Omental fat pad (tissue), 4 donors: ENCODE results near the gene TMEM88. TPM values are rescaled to one million over a fixed set of nuclear protein-coding genes. Genes with fewer than 3 reads are reported as not detected.

Source experiments
- ATAC-seq: fragments of 150-250 bp; one replicate; pipeline ENCODE4 v1.9.1; 2016; ENCODE audit warnings: mild to moderate bottlenecking, moderate library complexity; ENCODE audit not compliant: low FRiP score
- DNase-seq: peaks from one replicate; pipeline ENCODE4 v3.0.0-alpha.2; 2019; ENCODE audit warnings: low spot score
- CTCF ChIP-seq, 3 donors: fragments of 450-650 bp; IDR thresholded peaks; one replicate each; pipeline ENCODE4 v1.5.1; 2016 to 2017; ENCODE audit warnings: antibody characterized with exemption in 3 of 3, mild to moderate bottlenecking in 3 of 3, moderate library complexity in 2 of 3
- total RNA-seq, 4 donors: library from RNA; depleted of rRNA; stranded (reverse); fragments of >200 nt; gene quantifications; one replicate each; pipeline ENCODE4 v1.1.0, GENCODE V29; 2016

Gene TMEM88
- total RNA-seq, 4 donors from 2014 or later = 20.2 to 99.9 (median 24.6) TPM

- no peak for TF ChIP-seq CTCF (IDR thresholded peaks at IDR 0.05)
- ATAC-seq (no peak), DNase-seq (no peak)
Measured at GRCh38 chr17:7823581-7824001, 31.3 kb upstream of the TMEM88 start.

GRCh38 chr17:7824021-7824924 is 30.6 kb upstream of the TMEM88 start:
- ATAC-seq = no peak
- no peak for DNase-seq
- TF ChIP-seq CTCF (IDR thresholded peaks at IDR 0.05) = no peak

- ATAC-seq (no peak), DNase-seq (no peak)
- no peak for TF ChIP-seq CTCF (IDR thresholded peaks at IDR 0.05)
Measured at GRCh38 chr17:7825206-7825990, 29.5 kb upstream of the TMEM88 start.

GRCh38 chr17:7830616-7831015 is 24.2 kb upstream of the TMEM88 start:
- no peak for TF ChIP-seq CTCF (IDR thresholded peaks at IDR 0.05)
- ATAC-seq (no peak), DNase-seq (no peak)

GRCh38 chr17:7831233-7831632 is 23.6 kb upstream of the TMEM88 start:
- DNase-seq = no peak
- no peak for TF ChIP-seq CTCF (IDR thresholded peaks at IDR 0.05)
- ATAC-seq = no peak

GRCh38 chr17:7832431-7832830 is 22.4 kb upstream of the TMEM88 start:
- no peak for TF ChIP-seq CTCF (IDR thresholded peaks at IDR 0.05)
- no peak for DNase-seq
- ATAC-seq = no peak
